Measurements from ENCODE around the gene MAPT.

Gene MAPT

DNA sequence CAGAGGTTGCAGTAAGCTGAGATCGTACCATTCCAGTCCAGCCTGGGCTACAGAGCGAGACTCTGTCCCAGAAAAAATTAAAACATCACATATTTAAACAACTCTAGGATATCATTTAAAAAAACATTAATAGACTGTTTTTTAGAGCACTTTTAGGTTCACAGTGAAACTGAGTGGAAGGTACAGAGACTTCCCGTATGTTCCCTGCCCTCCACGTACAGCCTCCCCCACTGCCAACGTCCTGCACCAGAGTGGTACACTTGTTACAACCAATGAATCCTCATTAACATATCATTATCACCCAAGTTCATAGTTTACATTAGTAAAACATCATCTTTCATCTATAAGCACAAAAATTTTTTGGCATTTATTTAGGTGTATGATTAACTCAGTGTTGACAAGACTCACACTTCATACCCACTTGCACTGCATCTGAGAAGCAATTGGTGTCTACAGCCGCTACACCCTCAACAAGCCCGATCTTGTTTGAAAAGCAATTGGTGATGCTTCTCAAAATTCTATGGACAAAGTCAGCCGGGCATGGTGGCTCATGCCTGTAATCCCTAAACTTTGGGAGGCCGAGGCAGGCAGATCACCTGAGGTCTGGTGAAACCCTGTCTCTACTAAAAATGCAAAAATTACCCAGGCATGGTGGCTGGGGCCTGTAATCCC is 64.8 kb downstream of the MAPT start:
- ATAC-seq: no peak
- no peak for TF ChIP-seq PPARA (CRISPR knock-in tag; IDR thresholded peaks at IDR 0.05; ENCODE audit: borderline replicate concordance)
- no peak for TF ChIP-seq BACH2 (CRISPR knock-in tag; IDR thresholded peaks at IDR 0.05; ENCODE audit: borderline replicate concordance)

DNA sequence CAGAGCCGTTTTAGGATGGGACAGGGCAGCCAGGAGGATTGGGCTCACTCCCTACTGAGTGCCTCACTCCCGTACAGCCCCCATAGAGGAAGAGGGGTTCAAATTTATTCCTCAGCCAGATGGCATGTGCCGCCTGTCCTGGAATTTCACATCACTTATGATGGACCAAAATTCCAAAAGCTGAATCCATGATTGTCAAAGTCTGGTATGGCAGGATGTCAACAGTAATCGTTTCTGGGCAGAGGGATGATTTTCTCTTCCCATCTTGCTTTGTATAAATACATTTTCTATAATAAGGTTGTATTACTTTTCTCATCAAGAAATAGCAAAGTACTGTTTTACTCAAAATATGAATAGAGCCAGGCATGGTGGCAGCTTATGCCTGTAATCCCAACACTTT is 66.0 kb downstream of the MAPT start:
- no peak for ATAC-seq

DNA sequence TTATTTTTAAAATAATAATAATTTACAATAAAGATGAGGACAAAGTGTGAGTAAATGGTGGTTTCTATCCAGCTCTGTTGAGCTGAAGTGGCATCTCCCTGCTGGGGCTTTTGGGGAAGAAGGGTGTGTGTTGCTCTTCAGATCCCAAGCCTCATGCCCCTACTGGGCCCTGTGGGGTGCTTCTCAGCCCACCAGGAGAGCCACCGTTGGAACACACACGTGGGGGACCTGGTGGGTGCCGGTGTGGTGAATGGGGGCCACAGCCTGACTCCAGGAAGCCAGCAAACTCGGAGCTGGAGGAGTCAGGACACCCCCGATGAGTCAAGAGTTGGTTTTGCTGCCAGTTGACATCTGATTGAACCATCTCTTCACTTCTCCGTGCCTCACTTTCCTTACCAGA is 66.9 kb downstream of the MAPT start:
- no peak for ATAC-seq
- TF ChIP-seq, protein P1, sequence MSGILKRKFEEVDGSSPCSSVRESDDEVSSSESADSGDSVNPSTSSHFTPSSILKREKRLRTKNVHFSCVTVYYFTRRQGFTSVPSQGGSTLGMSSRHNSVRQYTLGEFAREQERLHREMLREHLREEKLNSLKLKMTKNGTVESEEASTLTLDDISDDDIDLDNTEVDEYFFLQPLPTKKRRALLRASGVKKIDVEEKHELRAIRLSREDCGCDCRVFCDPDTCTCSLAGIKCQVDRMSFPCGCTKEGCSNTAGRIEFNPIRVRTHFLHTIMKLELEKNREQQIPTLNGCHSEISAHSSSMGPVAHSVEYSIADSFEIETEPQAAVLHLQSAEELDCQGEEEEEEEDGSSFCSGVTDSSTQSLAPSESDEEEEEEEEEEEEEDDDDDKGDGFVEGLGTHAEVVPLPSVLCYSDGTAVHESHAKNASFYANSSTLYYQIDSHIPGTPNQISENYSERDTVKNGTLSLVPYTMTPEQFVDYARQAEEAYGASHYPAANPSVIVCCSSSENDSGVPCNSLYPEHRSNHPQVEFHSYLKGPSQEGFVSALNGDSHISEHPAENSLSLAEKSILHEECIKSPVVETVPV (CRISPR knock-in tag; IDR thresholded peaks at IDR 0.05): no peak
- TF ChIP-seq TOX (CRISPR knock-in tag; IDR thresholded peaks at IDR 0.05; ENCODE audit: borderline replicate concordance): no peak
- TF ChIP-seq ESRRG (CRISPR knock-in tag; IDR thresholded peaks at IDR 0.05): no peak
- TF ChIP-seq CSDC2 (CRISPR knock-in tag; IDR thresholded peaks at IDR 0.05): no peak
- no peak for TF ChIP-seq ZC3H10 (CRISPR knock-in tag; IDR thresholded peaks at IDR 0.05)
- TF ChIP-seq, protein P2, sequence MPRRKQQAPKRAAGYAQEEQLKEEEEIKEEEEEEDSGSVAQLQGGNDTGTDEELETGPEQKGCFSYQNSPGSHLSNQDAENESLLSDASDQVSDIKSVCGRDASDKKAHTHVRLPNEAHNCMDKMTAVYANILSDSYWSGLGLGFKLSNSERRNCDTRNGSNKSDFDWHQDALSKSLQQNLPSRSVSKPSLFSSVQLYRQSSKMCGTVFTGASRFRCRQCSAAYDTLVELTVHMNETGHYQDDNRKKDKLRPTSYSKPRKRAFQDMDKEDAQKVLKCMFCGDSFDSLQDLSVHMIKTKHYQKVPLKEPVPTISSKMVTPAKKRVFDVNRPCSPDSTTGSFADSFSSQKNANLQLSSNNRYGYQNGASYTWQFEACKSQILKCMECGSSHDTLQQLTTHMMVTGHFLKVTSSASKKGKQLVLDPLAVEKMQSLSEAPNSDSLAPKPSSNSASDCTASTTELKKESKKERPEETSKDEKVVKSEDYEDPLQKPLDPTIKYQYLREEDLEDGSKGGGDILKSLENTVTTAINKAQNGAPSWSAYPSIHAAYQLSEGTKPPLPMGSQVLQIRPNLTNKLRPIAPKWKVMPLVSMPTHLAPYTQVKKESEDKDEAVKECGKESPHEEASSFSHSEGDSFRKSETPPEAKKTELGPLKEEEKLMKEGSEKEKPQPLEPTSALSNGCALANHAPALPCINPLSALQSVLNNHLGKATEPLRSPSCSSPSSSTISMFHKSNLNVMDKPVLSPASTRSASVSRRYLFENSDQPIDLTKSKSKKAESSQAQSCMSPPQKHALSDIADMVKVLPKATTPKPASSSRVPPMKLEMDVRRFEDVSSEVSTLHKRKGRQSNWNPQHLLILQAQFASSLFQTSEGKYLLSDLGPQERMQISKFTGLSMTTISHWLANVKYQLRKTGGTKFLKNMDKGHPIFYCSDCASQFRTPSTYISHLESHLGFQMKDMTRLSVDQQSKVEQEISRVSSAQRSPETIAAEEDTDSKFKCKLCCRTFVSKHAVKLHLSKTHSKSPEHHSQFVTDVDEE (CRISPR knock-in tag; IDR thresholded peaks at IDR 0.05): no peak
- TF ChIP-seq, protein P3, sequence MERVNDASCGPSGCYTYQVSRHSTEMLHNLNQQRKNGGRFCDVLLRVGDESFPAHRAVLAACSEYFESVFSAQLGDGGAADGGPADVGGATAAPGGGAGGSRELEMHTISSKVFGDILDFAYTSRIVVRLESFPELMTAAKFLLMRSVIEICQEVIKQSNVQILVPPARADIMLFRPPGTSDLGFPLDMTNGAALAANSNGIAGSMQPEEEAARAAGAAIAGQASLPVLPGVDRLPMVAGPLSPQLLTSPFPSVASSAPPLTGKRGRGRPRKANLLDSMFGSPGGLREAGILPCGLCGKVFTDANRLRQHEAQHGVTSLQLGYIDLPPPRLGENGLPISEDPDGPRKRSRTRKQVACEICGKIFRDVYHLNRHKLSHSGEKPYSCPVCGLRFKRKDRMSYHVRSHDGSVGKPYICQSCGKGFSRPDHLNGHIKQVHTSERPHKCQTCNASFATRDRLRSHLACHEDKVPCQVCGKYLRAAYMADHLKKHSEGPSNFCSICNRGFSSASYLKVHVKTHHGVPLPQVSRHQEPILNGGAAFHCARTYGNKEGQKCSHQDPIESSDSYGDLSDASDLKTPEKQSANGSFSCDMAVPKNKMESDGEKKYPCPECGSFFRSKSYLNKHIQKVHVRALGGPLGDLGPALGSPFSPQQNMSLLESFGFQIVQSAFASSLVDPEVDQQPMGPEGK (CRISPR knock-in tag; IDR thresholded peaks at IDR 0.05; ENCODE audit: borderline replicate concordance): no peak
- no peak for TF ChIP-seq BACH2 (CRISPR knock-in tag; IDR thresholded peaks at IDR 0.05; ENCODE audit: borderline replicate concordance)
- TF ChIP-seq TCF4 (CRISPR knock-in tag; IDR thresholded peaks at IDR 0.05; ENCODE audit: borderline replicate concordance): no peak
- TF ChIP-seq, protein P4, sequence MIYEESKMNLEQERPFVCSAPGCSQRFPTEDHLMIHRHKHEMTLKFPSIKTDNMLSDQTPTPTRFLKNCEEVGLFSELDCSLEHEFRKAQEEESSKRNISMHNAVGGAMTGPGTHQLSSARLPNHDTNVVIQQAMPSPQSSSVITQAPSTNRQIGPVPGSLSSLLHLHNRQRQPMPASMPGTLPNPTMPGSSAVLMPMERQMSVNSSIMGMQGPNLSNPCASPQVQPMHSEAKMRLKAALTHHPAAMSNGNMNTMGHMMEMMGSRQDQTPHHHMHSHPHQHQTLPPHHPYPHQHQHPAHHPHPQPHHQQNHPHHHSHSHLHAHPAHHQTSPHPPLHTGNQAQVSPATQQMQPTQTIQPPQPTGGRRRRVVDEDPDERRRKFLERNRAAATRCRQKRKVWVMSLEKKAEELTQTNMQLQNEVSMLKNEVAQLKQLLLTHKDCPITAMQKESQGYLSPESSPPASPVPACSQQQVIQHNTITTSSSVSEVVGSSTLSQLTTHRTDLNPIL (CRISPR knock-in tag; IDR thresholded peaks at IDR 0.05; ENCODE audit: low read depth): no peak
- TF ChIP-seq ARNTL (CRISPR knock-in tag; IDR thresholded peaks at IDR 0.05; ENCODE audit: borderline replicate concordance, low read depth): no peak
- no peak for TF ChIP-seq ZFP3 (CRISPR knock-in tag; IDR thresholded peaks at IDR 0.05)
- no peak for TF ChIP-seq OSR1 (CRISPR knock-in tag; IDR thresholded peaks at IDR 0.05)
- TF ChIP-seq, protein P5, sequence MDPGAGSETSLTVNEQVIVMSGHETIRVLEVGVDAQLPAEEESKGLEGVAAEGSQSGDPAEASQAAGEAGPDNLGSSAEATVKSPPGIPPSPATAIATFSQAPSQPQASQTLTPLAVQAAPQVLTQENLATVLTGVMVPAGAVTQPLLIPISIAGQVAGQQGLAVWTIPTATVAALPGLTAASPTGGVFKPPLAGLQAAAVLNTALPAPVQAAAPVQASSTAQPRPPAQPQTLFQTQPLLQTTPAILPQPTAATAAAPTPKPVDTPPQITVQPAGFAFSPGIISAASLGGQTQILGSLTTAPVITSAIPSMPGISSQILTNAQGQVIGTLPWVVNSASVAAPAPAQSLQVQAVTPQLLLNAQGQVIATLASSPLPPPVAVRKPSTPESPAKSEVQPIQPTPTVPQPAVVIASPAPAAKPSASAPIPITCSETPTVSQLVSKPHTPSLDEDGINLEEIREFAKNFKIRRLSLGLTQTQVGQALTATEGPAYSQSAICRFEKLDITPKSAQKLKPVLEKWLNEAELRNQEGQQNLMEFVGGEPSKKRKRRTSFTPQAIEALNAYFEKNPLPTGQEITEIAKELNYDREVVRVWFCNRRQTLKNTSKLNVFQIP (CRISPR knock-in tag; IDR thresholded peaks at IDR 0.05; ENCODE audit: borderline replicate concordance, low read depth): no peak
- TF ChIP-seq ZFP30 (CRISPR knock-in tag; IDR thresholded peaks at IDR 0.05): no peak

More for the DNA sequence above, 66.0 kb downstream of the MAPT start:
- TF ChIP-seq BACH2 (CRISPR knock-in tag; IDR thresholded peaks at IDR 0.05; ENCODE audit: borderline replicate concordance) (no peak), ZC3H10 (CRISPR knock-in tag; IDR thresholded peaks at IDR 0.05) (no peak)

DNA sequence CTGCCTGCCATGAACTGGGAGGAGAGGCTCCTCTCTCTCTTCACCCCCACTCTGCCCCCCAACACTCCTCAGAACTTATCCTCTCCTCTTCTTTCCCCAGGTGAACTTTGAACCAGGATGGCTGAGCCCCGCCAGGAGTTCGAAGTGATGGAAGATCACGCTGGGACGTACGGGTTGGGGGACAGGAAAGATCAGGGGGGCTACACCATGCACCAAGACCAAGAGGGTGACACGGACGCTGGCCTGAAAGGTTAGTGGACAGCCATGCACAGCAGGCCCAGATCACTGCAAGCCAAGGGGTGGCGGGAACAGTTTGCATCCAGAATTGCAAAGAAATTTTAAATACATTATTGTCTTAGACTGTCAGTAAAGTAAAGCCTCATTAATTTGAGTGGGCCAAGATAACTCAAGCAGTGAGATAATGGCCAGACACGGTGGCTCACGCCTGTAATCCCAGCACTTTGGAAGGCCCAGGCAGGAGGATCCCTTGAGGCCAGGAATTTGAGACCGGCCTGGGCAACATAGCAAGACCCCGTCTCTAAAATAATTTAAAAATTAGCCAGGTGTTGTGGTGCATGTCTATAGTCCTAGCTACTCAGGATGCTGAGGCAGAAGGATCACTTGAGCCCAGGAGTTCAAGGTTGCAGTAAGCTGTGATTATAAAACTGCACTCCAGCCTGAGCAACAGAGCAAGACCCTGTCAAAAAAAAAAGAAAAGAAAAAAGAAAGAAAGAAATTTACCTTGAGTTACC is 68.0 kb downstream of the MAPT start:
- no peak for ATAC-seq
- TF ChIP-seq TCF4 (CRISPR knock-in tag; IDR thresholded peaks at IDR 0.05; ENCODE audit: borderline replicate concordance) (no peak), SNAI2 (CRISPR knock-in tag; IDR thresholded peaks at IDR 0.05) (no peak), OSR1 (CRISPR knock-in tag; IDR thresholded peaks at IDR 0.05) (no peak), CSDC2 (CRISPR knock-in tag; IDR thresholded peaks at IDR 0.05) (no peak), ZNF70 (CRISPR knock-in tag; IDR thresholded peaks at IDR 0.05) (no peak), ZC3H10 (CRISPR knock-in tag; IDR thresholded peaks at IDR 0.05) (no peak), ESRRG (CRISPR knock-in tag; IDR thresholded peaks at IDR 0.05) (no peak), ZFP30 (CRISPR knock-in tag; IDR thresholded peaks at IDR 0.05) (no peak), RARB (CRISPR knock-in tag; IDR thresholded peaks at IDR 0.05) (no peak)
- TF ChIP-seq, protein P4 (CRISPR knock-in tag; IDR thresholded peaks at IDR 0.05; ENCODE audit: low read depth): no peak
- TF ChIP-seq, protein P3 (CRISPR knock-in tag; IDR thresholded peaks at IDR 0.05; ENCODE audit: borderline replicate concordance): no peak

Measured in SK-N-SH treated with all-trans-retinoic acid at 6 μM for 48 hours (cell line).